Activated T-cell treated with anti-CD3 and anti-CD28 coated beads for 4 hours (primary cell): Measurements from ENCODE around the gene CDR2.
"Not testable (repeated sequence)": the region's sequence is repeated elsewhere in the genome, so short reads cannot be mapped to it uniquely, and the experiment has no call there.

Experiments
- DNase-seq: peaks from one replicate; pipeline ENCODE4 v3.0.0-alpha.2; 2020

CDR2 gene

GRCh38 chr16:22301423-22301822 is 73.0 kb downstream of the CDR2 start:
- DNase-seq = not testable (repeated sequence)

GRCh38 chr16:22300427-22301071 is 73.9 kb downstream of the CDR2 start:
- DNase-seq = peak; percentile 17

GRCh38 chr16:22299036-22299435 is 75.4 kb downstream of the CDR2 start:
- DNase-seq = no peak

- peak; percentile 48 for DNase-seq
Observed at GRCh38 chr16:22297871-22298733, 76.3 kb downstream of the CDR2 start.

GRCh38 chr16:22297114-22297870 is 77.1 kb downstream of the CDR2 start, which contains the start of gene POLR3E:
TSS of gene POLR3E (plus strand) at chr16:22297409. CDS start at chr16:22302969, 5,560 bp downstream.
- peak; percentile 100 for DNase-seq

- no peak for DNase-seq
Observed at GRCh38 chr16:22296225-22297113, 78.0 kb downstream of the CDR2 start.
